ENCODE results near the gene KHK.
A peak's percentile ranks its signal among the peaks of the same experiment; 100 is the strongest.

The KHK gene

DNA sequence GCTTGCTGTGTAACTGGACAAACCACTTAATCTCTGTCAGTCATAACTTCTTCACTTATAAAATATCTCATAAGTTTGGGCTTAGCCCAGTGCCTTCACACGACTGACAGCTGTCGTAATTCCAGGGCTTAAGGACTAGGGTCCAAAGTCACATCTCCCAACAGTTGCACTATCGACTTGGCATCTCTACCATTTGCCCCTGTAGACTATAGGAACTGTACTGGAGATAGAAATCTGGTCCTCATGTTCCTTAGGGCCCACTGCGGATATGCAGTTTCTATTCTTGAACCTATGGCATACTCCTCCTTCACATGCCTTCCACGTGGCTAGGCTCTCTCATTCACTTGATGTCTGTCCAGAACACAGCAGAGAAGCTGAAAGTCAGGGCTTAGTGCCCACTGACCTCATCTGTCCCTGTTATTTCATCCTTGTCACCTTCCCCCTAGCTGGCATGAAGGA lies 39.7 kb downstream of the KHK start:
- TF ChIP-seq, protein P1, sequence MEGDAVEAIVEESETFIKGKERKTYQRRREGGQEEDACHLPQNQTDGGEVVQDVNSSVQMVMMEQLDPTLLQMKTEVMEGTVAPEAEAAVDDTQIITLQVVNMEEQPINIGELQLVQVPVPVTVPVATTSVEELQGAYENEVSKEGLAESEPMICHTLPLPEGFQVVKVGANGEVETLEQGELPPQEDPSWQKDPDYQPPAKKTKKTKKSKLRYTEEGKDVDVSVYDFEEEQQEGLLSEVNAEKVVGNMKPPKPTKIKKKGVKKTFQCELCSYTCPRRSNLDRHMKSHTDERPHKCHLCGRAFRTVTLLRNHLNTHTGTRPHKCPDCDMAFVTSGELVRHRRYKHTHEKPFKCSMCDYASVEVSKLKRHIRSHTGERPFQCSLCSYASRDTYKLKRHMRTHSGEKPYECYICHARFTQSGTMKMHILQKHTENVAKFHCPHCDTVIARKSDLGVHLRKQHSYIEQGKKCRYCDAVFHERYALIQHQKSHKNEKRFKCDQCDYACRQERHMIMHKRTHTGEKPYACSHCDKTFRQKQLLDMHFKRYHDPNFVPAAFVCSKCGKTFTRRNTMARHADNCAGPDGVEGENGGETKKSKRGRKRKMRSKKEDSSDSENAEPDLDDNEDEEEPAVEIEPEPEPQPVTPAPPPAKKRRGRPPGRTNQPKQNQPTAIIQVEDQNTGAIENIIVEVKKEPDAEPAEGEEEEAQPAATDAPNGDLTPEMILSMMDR (conservative IDR thresholded peaks at IDR 0.05; ENCODE audit: low read length): no peak
- no peak for DNase-seq (ENCODE audit: low read depth)
- H3K4me3 ChIP-seq (ENCODE audit: low read length): no peak overlapping the region

DNA sequence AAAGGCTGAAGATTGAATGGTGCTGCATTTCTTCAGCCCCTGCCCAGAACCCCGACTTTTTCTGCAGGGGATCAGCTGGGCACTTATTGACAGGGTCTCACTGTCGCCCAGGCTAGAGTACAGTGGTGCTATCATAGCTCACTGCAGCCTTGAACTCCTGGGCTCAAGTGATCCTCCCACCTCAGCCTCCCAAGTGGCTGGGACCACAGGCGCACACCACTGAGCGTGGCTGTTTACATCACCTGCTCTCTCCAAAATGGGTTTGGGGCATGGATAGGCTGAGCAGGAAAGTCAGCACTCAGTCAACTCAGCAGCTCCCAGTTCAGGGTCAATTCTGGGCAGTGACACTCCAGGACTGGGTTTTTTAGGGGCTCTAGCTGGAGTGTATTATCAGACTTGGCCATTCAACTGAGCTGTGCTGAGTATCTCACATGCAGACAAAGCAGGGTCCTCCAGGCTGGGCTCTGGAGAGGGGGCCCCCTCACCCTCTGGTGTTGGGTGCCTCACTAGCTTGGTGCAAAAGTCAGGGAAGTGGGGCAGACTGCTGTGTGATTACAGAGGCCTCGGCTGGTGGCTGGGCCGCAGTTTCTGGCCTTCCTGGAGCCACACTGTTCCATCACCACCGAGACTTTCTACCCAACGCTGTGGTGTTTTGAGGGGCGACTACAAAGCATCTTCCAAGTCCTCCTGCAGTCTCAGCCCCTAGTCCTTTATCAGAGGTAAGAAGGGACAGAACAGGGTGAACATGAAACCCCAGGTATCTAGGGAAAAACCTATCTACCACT lies 41.5 kb downstream of the KHK start:
- TF ChIP-seq, protein P1 (conservative IDR thresholded peaks at IDR 0.05; ENCODE audit: low read length): no peak
- no peak for DNase-seq (ENCODE audit: low read depth)
- no peak overlapping the region for H3K4me3 ChIP-seq (ENCODE audit: low read length)

DNA sequence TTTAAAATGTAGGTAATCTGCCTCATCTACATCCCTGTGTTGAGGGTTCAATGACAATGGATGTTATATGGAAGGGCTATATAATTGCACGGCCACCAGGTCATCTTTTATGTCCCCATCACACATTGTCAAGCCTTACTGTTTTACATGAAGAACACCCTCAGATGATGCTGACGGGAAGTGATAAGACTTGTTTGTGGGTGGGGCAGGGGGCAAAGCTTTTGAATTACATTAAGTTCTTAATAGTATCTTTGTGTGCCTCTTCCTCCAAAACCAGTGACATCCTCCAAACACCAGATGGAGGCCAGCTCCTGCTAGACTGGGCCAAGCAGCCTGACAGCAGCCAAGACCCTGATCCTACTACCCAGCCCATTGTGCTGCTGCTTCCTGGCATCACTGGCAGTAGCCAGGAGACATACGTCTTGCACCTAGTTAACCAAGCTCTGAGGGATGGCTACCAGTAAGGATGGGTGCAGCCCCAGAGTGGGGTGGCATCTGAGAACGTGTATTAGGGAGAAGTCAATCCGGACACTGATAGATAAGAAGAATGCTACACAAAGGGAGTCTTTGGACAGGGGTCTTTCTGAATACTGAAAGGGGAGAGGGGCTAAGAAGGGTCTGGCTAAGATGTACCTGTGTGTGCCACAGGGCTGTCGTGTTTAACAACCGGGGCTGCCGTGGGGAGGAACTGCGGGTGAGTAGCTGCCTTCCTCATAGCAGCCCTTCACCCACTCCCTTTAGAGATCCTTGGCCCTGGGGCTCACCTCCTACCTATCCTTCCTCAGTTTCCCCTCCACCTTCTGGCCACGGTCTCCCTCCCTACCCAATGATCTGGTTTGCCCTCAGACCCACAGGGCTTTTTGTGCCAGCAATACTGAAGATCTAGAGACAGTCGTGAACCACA lies 42.3 kb downstream of the KHK start:
- TF ChIP-seq, protein P1 (conservative IDR thresholded peaks at IDR 0.05; ENCODE audit: low read length): no peak
- H3K4me3 ChIP-seq (ENCODE audit: low read length): no peak overlapping the region
- no peak for DNase-seq (ENCODE audit: low read depth)

DNA sequence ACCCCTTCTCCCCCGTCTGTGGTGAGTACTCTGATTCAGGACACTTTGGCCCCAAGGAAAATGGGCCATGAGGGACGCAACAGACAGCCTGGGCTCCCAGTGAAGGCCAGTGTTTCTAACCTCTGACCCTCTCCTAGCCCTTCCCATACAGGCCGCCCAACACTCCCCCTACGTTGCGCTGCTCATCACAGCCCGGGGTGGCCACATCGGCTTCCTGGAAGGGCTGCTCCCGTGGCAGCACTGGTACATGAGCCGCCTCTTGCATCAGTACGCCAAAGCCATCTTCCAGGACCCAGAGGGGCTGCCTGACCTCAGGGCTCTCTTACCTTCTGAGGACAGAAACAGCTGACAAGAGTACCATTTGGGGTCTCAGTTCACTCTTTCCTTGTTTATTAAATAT lies 43.8 kb downstream of the KHK start:
- H3K4me3 ChIP-seq (ENCODE audit: low read length): no peak overlapping the region
- DNase-seq (ENCODE audit: low read depth): no peak
- TF ChIP-seq, protein P1 (conservative IDR thresholded peaks at IDR 0.05; ENCODE audit: low read length): no peak

DNA sequence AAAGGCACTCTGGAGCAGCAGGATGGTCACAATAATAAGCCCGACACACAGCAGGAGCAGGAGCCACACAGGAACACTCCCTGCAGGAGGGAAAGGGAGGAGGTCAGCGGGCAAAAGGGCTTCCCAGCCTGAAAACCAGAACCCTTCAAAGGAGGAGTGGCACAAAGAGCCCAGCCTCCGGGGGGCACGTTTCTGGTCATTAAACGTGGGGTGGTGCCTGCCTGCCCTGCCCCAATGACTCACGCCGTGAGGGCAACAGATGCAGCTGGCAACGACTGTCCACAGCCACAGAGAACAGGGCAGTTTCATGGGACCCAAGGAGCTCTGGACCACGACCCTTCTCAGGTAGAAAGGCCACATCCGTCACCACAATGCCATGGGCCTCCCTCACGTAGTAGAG lies 44.9 kb downstream of the KHK start:
- DNase-seq (ENCODE audit: low read depth): no peak
- TF ChIP-seq, protein P1 (conservative IDR thresholded peaks at IDR 0.05; ENCODE audit: low read length): no peak
- no peak overlapping the region for H3K4me3 ChIP-seq (ENCODE audit: low read length)

DNA sequence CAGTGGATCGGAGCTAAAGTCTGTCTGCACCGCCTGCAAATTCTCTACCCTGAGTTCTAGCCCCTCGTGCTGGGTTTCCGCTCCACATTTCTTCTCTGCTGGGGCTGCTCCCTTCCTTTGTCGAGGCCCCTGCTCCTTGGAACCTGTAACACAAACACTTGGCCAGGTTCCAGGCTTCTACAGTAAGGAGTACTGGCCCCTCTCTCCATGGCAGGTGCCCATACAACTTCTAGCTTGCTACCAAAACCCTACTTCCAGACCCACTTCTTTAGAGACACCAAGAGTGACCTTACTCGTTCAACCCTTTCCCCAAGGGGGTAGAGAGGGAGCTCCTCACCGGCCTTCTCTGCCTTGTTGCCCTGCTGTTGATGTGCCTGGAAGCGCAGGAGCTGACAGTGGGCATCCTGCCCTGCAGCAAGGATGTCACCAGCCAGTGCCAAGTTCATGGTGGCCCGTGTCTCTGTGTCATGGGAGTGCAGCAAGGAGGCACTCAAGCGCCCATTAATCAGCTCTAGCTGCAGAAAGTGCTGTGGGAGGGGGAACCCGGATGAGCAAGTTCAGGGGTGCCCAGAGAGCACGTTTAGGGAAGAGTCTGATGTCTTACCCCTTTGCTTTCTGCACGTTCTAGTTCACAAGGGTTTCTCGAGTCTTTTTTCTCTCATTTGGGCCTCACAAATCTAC lies 46.8 kb downstream of the KHK start:
- TF ChIP-seq, protein P1 (conservative IDR thresholded peaks at IDR 0.05; ENCODE audit: low read length): no peak
- DNase-seq (ENCODE audit: low read depth): no peak

More for the DNA sequence above, 46.8 kb downstream of the KHK start:
- H3K4me3 ChIP-seq (ENCODE audit: low read length): peak overlapping the region; percentile 86
